Loucy (cell line): ENCODE results near the gene PAM.

Source experiments
- H2AFZ ChIP-seq: fragments of 200-600 bp; sonication (generic); 2 replicates; pipeline ENCODE4 v1.6.0; 2016; ENCODE audit warnings: antibody characterized with exemption, mild to moderate bottlenecking, low read length, moderate library complexity
- H3F3A ChIP-seq: fragments of 200-600 bp; 2 replicates; pipeline ENCODE4 v1.6.0; 2016; ENCODE audit warnings: antibody characterized with exemption, low read depth, mild to moderate bottlenecking
- H3K27me3 ChIP-seq: fragments of 200-600 bp; sonication (generic); 2 replicates; pipeline ENCODE4 v1.6.1; 2014; ENCODE audit warnings: low read length, mild to moderate bottlenecking; ENCODE audit not compliant: insufficient read depth, poor library complexity, severe bottlenecking
- H3K36me3 ChIP-seq: fragments of 200-600 bp; sonication (generic); 2 replicates; pipeline ENCODE4 v1.6.1; 2016; ENCODE audit warnings: low read length; ENCODE audit not compliant: insufficient read depth
- H3K4me1 ChIP-seq: fragments of 200-600 bp; sonication (generic); 2 replicates; pipeline ENCODE4 v1.5.1; 2014; ENCODE audit warnings: low read length, mild to moderate bottlenecking; ENCODE audit not compliant: insufficient read depth, poor library complexity, severe bottlenecking
- H3K4me2 ChIP-seq: fragments of 200-600 bp; sonication (generic); 2 replicates; pipeline ENCODE4 v1.6.0; 2014; ENCODE audit warnings: antibody characterized with exemption, low read length, low read depth, mild to moderate bottlenecking; ENCODE audit not compliant: poor library complexity, severe bottlenecking
- H3K4me3 ChIP-seq: fragments of 200-600 bp; sonication (generic); 2 replicates; pipeline ENCODE4 v1.5.1; 2014; ENCODE audit warnings: low read length, mild to moderate bottlenecking, mixed read lengths; ENCODE audit not compliant: poor library complexity, severe bottlenecking
- H3K79me2 ChIP-seq: fragments of 200-600 bp; sonication (generic); 2 replicates; pipeline ENCODE4 v1.6.1; 2014; ENCODE audit warnings: low read length; ENCODE audit not compliant: insufficient read depth
- H3K9ac ChIP-seq: fragments of 200-600 bp; sonication (generic); 2 replicates; pipeline ENCODE4 v1.6.0; 2014; ENCODE audit warnings: mild to moderate bottlenecking, low read depth, low read length, moderate library complexity; ENCODE audit not compliant: poor library complexity, severe bottlenecking
- H3K9me2 ChIP-seq: fragments of 200-600 bp; sonication (generic); replicated peaks from 2 replicates; pipeline ENCODE4 v1.6.1; 2016; ENCODE audit warnings: low read depth, low read length, mixed read lengths
- H3K9me3 ChIP-seq: fragments of 200-600 bp; sonication (generic); 2 replicates; pipeline ENCODE4 v1.6.1; 2014; ENCODE audit warnings: mild to moderate bottlenecking, antibody characterized with exemption, low read length, low read depth; ENCODE audit not compliant: insufficient read depth
- H4K20me1 ChIP-seq: fragments of 200-600 bp; sonication (generic); 2 replicates; pipeline ENCODE4 v1.6.0; 2014; ENCODE audit warnings: antibody characterized with exemption, low read length, mild to moderate bottlenecking; ENCODE audit not compliant: insufficient read depth, poor library complexity, severe bottlenecking
- CTCF ChIP-seq: fragments of 200-600 bp; sonication (generic); conservative IDR thresholded peaks from 2 replicates; pipeline ENCODE4 v1.5.1; 2014; ENCODE audit warnings: mild to moderate bottlenecking, antibody characterized with exemption, low read length
- EZH2phosphoT487 ChIP-seq: fragments of 200-600 bp; IDR thresholded peaks from 2 replicates; pipeline ENCODE4 v1.6.1; 2018; ENCODE audit warnings: antibody characterized with exemption, mild to moderate bottlenecking, moderate library complexity, borderline replicate concordance

PAM gene

GRCh38 chr5:102879741-102880140 is 124.6 kb downstream of the PAM start:
- H3K27me3 ChIP-seq: no peaks in the 10 kb centered on the region
- H3K4me1 ChIP-seq: no peaks in the 10 kb centered on the region
- H2AFZ ChIP-seq: no peak overlapping the region
- H3F3A ChIP-seq: no peaks in the 10 kb centered on the region
- no peak overlapping the region for H3K9ac ChIP-seq
- no peaks in the 10 kb centered on the region for H4K20me1 ChIP-seq
- no peak overlapping the region for H3K4me3 ChIP-seq
- H3K36me3 ChIP-seq: no peaks in the 10 kb centered on the region
- no peaks in the 10 kb centered on the region for H3K9me2 ChIP-seq
- TF ChIP-seq EZH2phosphoT487: no peak
- TF ChIP-seq CTCF: no peak
- no peaks in the 10 kb centered on the region for H3K79me2 ChIP-seq
- H3K9me3 ChIP-seq: no peaks in the 10 kb centered on the region
- no peak overlapping the region for H3K4me2 ChIP-seq

GRCh38 chr5:102886586-102886985 is 131.5 kb downstream of the PAM start:
- Histone ChIP-seq H3K9me2 (no peaks in the 10 kb centered on the region), H3K9me3 (no peaks in the 10 kb centered on the region), H3K36me3 (no peaks in the 10 kb centered on the region), H3K4me2 (no peak overlapping the region), H3K27me3 (no peaks in the 10 kb centered on the region), H3K79me2 (no peaks in the 10 kb centered on the region), H2AFZ (no peak overlapping the region), H3K4me1 (no peaks in the 10 kb centered on the region), H3K9ac (no peak overlapping the region), H4K20me1 (no peaks in the 10 kb centered on the region), H3K4me3 (no peak overlapping the region), H3F3A (no peaks in the 10 kb centered on the region)
- TF ChIP-seq CTCF (no peak), EZH2phosphoT487 (no peak)

GRCh38 chr5:102888483-102888882 is 133.4 kb downstream of the PAM start:
- no peaks in the 10 kb centered on the region for H3K27me3 ChIP-seq
- TF ChIP-seq EZH2phosphoT487: no peak
- no peak for TF ChIP-seq CTCF
- H3K4me2 ChIP-seq: no peak overlapping the region
- H3K4me1 ChIP-seq: no peaks in the 10 kb centered on the region
- H3K4me3 ChIP-seq: no peak overlapping the region
- no peak overlapping the region for H2AFZ ChIP-seq
- no peaks in the 10 kb centered on the region for H3K36me3 ChIP-seq
- no peaks in the 10 kb centered on the region for H4K20me1 ChIP-seq
- no peak overlapping the region for H3K9ac ChIP-seq
- no peaks in the 10 kb centered on the region for H3K9me3 ChIP-seq
- H3F3A ChIP-seq: no peaks in the 10 kb centered on the region
- no peaks in the 10 kb centered on the region for H3K79me2 ChIP-seq
- H3K9me2 ChIP-seq: no peaks in the 10 kb centered on the region
